ENCODE data around the gene KCNH5.

- TF ChIP-seq GATA3 (IDR thresholded peaks at IDR 0.05; ENCODE audit: low read depth, low read length) (no peak), GATA2 (IDR thresholded peaks at IDR 0.05; ENCODE audit: low read depth, low read length) (no peak)
Measured at GRCh38 chr14:63027719-63028118, 17.5 kb downstream of the KCNH5 start.

Measured in SH-SY5Y (cell line).